Natural killer cell (primary cell): ENCODE data around the gene SOS1. TPM values are rescaled to one million over a fixed set of nuclear protein-coding genes. Genes with fewer than 3 reads are reported as not detected.

Source experiments
- ATAC-seq, 3 donors: fragments of 150-1000 bp in 2 of 3; fragments of 200-7000 bp in 1 of 3; cut with Tn5 transposase; 1 replicate in 1 of 3; 2 replicates in 2 of 3; pipeline ENCODE4 v1.10.0; 2021; ENCODE audit warnings: mild to moderate bottlenecking in 2 of 3, moderate library complexity in 2 of 3
- DNase-seq, 2 donors: peaks; one replicate each; pipeline versions ENCODE4 v3.0.0 to v3.0.0-alpha.2; 2013 to 2021; ENCODE audit warnings: mixed read lengths in 1 of 2
- H3K27ac ChIP-seq: one replicate; pipeline ENCODE4 v1.5.1; 2013; ENCODE audit warnings: mild to moderate bottlenecking, low read length
- H3K27me3 ChIP-seq: one replicate; pipeline ENCODE4 v1.6.1; 2013; ENCODE audit warnings: low read length; ENCODE audit not compliant: control insufficient read depth, insufficient read depth
- H3K36me3 ChIP-seq: one replicate; pipeline ENCODE4 v1.6.1; 2013; ENCODE audit warnings: low read length; ENCODE audit not compliant: control insufficient read depth, insufficient read depth
- H3K4me1 ChIP-seq: one replicate; pipeline ENCODE4 v1.6.1; 2013; ENCODE audit warnings: low read length; ENCODE audit not compliant: control insufficient read depth, insufficient read depth
- H3K4me3 ChIP-seq: one replicate; pipeline ENCODE4 v1.5.1; 2013; ENCODE audit warnings: low read length
- H3K9me3 ChIP-seq: one replicate; pipeline ENCODE4 v1.6.1; 2013; ENCODE audit warnings: low read length; ENCODE audit not compliant: control insufficient read depth, insufficient read depth
- H3K27ac Mint-ChIP-seq, 2 donors: one replicate each; pipeline ENCODE4 v1.8.0; 2022; ENCODE audit warnings: mild to moderate bottlenecking in 2 of 2, mixed read lengths in 2 of 2, moderate library complexity in 1 of 2
- H3K27me3 Mint-ChIP-seq, 2 donors: one replicate each; pipeline ENCODE4 v1.8.0; 2022; ENCODE audit warnings: low read depth in 2 of 2, mixed read lengths in 2 of 2
- H3K36me3 Mint-ChIP-seq: one replicate; pipeline ENCODE4 v1.8.0; 2022; ENCODE audit warnings: mixed read lengths
- H3K4me1 Mint-ChIP-seq, 2 donors: one replicate each; pipeline ENCODE4 v1.8.0; 2022; ENCODE audit warnings: mixed read lengths in 2 of 2
- H3K4me3 Mint-ChIP-seq: one replicate; pipeline ENCODE4 v1.8.0; 2022; ENCODE audit warnings: mild to moderate bottlenecking, moderate library complexity, mixed read lengths
- H3K9me3 Mint-ChIP-seq, 2 donors: one replicate each; pipeline ENCODE4 v1.8.0; 2022; ENCODE audit warnings: mixed read lengths in 2 of 2
- WGBS: methylation state at CpG from one replicate; pipeline ENCODE4 v1.1.7; 2013; ENCODE audit warnings: missing lambda C conversion rate; ENCODE audit not compliant: insufficient coverage; 5-methylcytosine and 5-hydroxymethylcytosine counted together
- intact Hi-C: fragments of 100-400 bp; cut with micrococcal nuclease; formaldehyde crosslinking; loops from one replicate; pipeline ENCODE4 v1.14.2; 2022
- total RNA-seq, 4 donors: library from RNA; stranded (reverse); fragments of 120-200 nt in 1 of 4; gene quantifications; one replicate each; pipeline versions ENCODE4 v1.2.3 to v1.2.4, GENCODE V29; 2013 to 2022
- TF ChIP-seq, protein P1 (sequence below): fragments of 200-600 bp; IDR thresholded peaks from one replicate; pipeline ENCODE4 v1.8.0; 2022; ENCODE audit warnings: antibody characterized with exemption

Gene SOS1
- total RNA-seq, 3 donors from 2014 or later (not counting 1 experiment from before 2014, with no cell fraction given), result 32.6 to 73.9 (median 52.7) TPM

- Mint-ChIP-seq H3K27me3 (no peaks in the 10 kb centered on the region), H3K36me3 (peaks cover 7% of the 10 kb centered on the region), H3K9me3 (no peaks in the 10 kb centered on the region), H3K4me3 (no peak overlapping the region), H3K27ac (no peak overlapping the region), H3K4me1 (peaks cover 39 to 44% of the 10 kb centered on the region in 2 donors)
- Histone ChIP-seq H3K36me3 (peaks cover 12% of the 10 kb centered on the region), H3K9me3 (no peaks in the 10 kb centered on the region), H3K4me1 (no peaks in the 10 kb centered on the region), H3K27ac (no peak overlapping the region), H3K4me3 (no peak overlapping the region), H3K27me3 (no peaks in the 10 kb centered on the region)
- 91% methylated on average over 3 of the region's 3 CpGs for WGBS
- no peak for ATAC-seq
- DNase-seq, result peak in 1 of 2 donors; percentile 34
- TF ChIP-seq, protein P1, sequence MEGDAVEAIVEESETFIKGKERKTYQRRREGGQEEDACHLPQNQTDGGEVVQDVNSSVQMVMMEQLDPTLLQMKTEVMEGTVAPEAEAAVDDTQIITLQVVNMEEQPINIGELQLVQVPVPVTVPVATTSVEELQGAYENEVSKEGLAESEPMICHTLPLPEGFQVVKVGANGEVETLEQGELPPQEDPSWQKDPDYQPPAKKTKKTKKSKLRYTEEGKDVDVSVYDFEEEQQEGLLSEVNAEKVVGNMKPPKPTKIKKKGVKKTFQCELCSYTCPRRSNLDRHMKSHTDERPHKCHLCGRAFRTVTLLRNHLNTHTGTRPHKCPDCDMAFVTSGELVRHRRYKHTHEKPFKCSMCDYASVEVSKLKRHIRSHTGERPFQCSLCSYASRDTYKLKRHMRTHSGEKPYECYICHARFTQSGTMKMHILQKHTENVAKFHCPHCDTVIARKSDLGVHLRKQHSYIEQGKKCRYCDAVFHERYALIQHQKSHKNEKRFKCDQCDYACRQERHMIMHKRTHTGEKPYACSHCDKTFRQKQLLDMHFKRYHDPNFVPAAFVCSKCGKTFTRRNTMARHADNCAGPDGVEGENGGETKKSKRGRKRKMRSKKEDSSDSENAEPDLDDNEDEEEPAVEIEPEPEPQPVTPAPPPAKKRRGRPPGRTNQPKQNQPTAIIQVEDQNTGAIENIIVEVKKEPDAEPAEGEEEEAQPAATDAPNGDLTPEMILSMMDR, result no peak
- intact Hi-C loops, result no loop called here
Observed at GRCh38 chr2:39069136-39069515, 51.7 kb downstream of the SOS1 start.

DNA sequence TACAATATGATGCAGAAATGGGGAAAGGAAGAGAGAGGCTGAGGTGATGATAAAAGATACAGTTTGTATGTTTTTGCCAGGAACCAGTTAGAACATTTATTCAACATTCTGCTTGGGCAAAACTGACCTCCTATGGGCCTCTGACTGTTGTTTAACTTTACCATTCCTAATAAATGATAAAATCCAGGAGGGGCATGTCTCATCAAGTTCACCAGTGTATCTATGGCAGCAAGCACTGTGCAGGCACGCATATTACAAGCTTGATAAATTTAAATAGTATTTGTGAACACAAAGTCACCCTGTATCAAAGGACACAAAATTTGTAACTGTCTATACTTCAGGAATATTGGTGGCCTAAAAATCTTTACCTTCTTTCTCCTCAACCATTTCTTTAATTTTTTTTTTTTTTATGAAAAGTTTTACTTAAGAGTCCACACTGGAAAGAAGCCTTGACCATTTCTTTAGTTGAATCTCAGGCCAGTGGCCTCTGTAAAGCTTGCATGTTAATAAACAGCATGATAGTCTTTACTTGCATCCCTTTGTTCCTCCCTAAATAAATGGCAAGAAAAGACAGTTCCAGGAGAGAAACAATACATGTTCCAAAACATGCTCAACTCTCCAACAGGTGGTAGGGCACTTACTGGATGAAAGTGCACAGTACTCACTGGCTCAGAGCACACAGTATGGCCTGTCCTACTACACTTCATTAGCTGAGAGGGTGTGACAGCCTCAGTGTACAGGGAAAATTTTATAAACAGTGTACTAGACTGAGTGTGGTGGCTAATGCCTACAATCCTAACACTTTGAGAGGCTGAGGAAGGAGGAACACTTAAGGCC, 52.3 kb downstream of the SOS1 start:
- no peak overlapping the region for H3K4me3 ChIP-seq
- Mint-ChIP-seq H3K27ac (no peak overlapping the region), H3K4me3 (no peak overlapping the region), H3K36me3 (peaks cover 7% of the 10 kb centered on the region), H3K27me3 (no peaks in the 10 kb centered on the region), H3K4me1 (peaks cover 45 to 50% of the 10 kb centered on the region in 2 donors), H3K9me3 (no peaks in the 10 kb centered on the region)
- H3K9me3 ChIP-seq, result no peaks in the 10 kb centered on the region
- DNase-seq (no peak), ATAC-seq (no peak)
- peaks cover 12% of the 10 kb centered on the region for H3K36me3 ChIP-seq
- H3K27ac ChIP-seq, result no peak overlapping the region
- intact Hi-C loops, result no loop called here
- WGBS, result no CpG with 5 or more reads among the region's 1 CpG
- no peaks in the 10 kb centered on the region for H3K27me3 ChIP-seq
- TF ChIP-seq, protein P1, result no peak
- H3K4me1 ChIP-seq, result no peaks in the 10 kb centered on the region

DNA sequence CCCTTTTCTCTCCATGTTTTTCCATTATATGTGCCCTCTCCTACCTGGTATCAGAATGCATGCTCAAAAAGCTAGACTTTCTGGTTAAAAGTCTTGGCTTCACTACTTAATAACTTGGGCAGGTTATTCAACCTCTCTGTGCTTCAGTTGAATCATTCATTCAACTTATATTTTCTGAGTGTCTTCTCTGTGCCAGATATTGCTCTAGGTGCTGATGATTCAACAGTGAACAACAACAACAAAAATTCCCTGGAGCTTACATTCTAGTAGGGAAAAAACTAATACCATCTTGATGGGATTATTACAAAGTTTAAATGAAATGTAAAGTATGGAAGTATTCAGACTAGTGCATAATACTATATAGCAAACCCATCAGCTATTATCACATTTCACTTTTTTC, 55.2 kb downstream of the SOS1 start:
- Histone ChIP-seq H3K9me3 (no peaks in the 10 kb centered on the region), H3K4me1 (no peaks in the 10 kb centered on the region), H3K27me3 (no peaks in the 10 kb centered on the region), H3K27ac (no peak overlapping the region), H3K36me3 (peaks cover 12% of the 10 kb centered on the region), H3K4me3 (no peak overlapping the region)
- Mint-ChIP-seq H3K4me3 (no peak overlapping the region), H3K27ac (peak overlapping the region; percentile 16 to 19), H3K9me3 (no peaks in the 10 kb centered on the region), H3K27me3 (no peaks in the 10 kb centered on the region), H3K4me1 (peaks cover 38 to 41% of the 10 kb centered on the region in 2 donors), H3K36me3 (peaks cover 7% of the 10 kb centered on the region)
- ATAC-seq (no peak), DNase-seq (no peak)
- intact Hi-C loops, result no loop called here
- TF ChIP-seq, protein P1, result no peak
